Endothelial cell (in vitro differentiated cells): Measurements from ENCODE around the gene KLC1. TPM values are rescaled to one million over a fixed set of nuclear protein-coding genes. Genes with fewer than 3 reads are reported as not detected.

Source experiments
- DNase-seq: peaks from one replicate; pipeline ENCODE4 v3.0.0; 2021; ENCODE audit warnings: low spot score
- H3K27ac Mint-ChIP-seq: one replicate; pipeline ENCODE4 v1.8.0; 2021; ENCODE audit warnings: mixed read lengths, inconsistent platforms; ENCODE audit not compliant: unreplicated experiment
- H3K27me3 Mint-ChIP-seq: one replicate; pipeline ENCODE4 v1.8.0; 2021; ENCODE audit warnings: mild to moderate bottlenecking, moderate library complexity, mixed read lengths, inconsistent platforms; ENCODE audit not compliant: unreplicated experiment
- H3K36me3 Mint-ChIP-seq: one replicate; pipeline ENCODE4 v1.8.0; 2021; ENCODE audit warnings: mild to moderate bottlenecking, low read depth, mixed read lengths, inconsistent platforms; ENCODE audit not compliant: unreplicated experiment
- H3K4me1 Mint-ChIP-seq: one replicate; pipeline ENCODE4 v1.8.0; 2021; ENCODE audit warnings: mild to moderate bottlenecking, mixed read lengths, inconsistent platforms; ENCODE audit not compliant: unreplicated experiment
- H3K4me3 Mint-ChIP-seq: one replicate; pipeline ENCODE4 v1.8.0; 2021; ENCODE audit warnings: mild to moderate bottlenecking, mixed read lengths, inconsistent platforms; ENCODE audit not compliant: unreplicated experiment
- H3K9me3 Mint-ChIP-seq: one replicate; pipeline ENCODE4 v1.8.0; 2021; ENCODE audit warnings: mixed read lengths, inconsistent platforms; ENCODE audit not compliant: unreplicated experiment
- CTCF ChIP-seq: fragments of 200-600 bp; sonication (generic); IDR thresholded peaks from one replicate; pipeline ENCODE4 v1.5.0; 2021; ENCODE audit warnings: antibody characterized with exemption; ENCODE audit not compliant: unreplicated experiment
- total RNA-seq: library from RNA; stranded (reverse); fragmentation: NEBNext Ultra II Directional; extraction: Animal tissue kit (Norgen Biotek cat#: 25700); gene quantifications from one replicate; pipeline ENCODE4 v1.2.1, GENCODE V29; 2021; ENCODE audit not compliant: unreplicated experiment

KLC1 gene
- total RNA-seq, 1 donor from 2014 or later = 220 TPM

GRCh38 chr14:103616635-103617300, 12.2 kb upstream of the KLC1 start:
- Mint-ChIP-seq H3K4me1 (peaks cover 4% of the 10 kb centered on the region), H3K9me3 (peaks cover under 1% of the 10 kb centered on the region), H3K36me3 (peaks cover under 1% of the 10 kb centered on the region), H3K27ac (no peak overlapping the region), H3K27me3 (peaks cover 2% of the 10 kb centered on the region), H3K4me3 (no peak overlapping the region)
- TF ChIP-seq CTCF = no peak
- DNase-seq = no peak

- Mint-ChIP-seq H3K27me3 (peaks cover 2% of the 10 kb centered on the region), H3K4me3 (no peak overlapping the region), H3K9me3 (no peaks in the 10 kb centered on the region), H3K4me1 (peaks cover 2% of the 10 kb centered on the region), H3K36me3 (no peaks in the 10 kb centered on the region), H3K27ac (no peak overlapping the region)
- TF ChIP-seq CTCF = no peak
- no peak for DNase-seq
Measured at GRCh38 chr14:103619057-103619456, 10.0 kb upstream of the KLC1 start.

DNA sequence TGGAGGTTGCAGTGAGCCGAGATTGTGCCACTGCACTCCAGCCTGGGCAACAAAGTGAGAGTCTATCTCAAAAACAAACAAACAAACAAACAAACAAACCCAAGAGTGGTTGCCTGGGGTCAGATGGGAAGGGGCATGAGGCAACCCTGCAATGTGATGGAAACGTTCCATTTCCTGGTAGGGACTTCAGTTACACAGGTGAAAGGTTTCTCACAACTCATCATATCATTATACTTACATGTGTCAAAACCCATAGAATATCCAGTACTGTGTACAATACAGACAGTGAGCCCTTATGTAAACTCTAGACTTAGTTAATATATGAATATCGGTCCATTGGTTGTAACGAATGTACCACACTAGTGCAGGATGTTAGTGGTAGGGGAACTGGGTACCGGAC, 7.2 kb upstream of the KLC1 start:
- no peak for TF ChIP-seq CTCF
- Mint-ChIP-seq H3K36me3 (no peaks in the 10 kb centered on the region), H3K27me3 (peaks cover 5% of the 10 kb centered on the region), H3K4me1 (peaks cover 5% of the 10 kb centered on the region), H3K27ac (no peak overlapping the region), H3K9me3 (no peaks in the 10 kb centered on the region), H3K4me3 (no peak overlapping the region)
- DNase-seq = no peak

GRCh38 chr14:103623308-103623707, 5.7 kb upstream of the KLC1 start:
- Mint-ChIP-seq H3K4me1 (peaks cover 5% of the 10 kb centered on the region), H3K27ac (no peak overlapping the region), H3K36me3 (no peaks in the 10 kb centered on the region), H3K9me3 (no peaks in the 10 kb centered on the region), H3K27me3 (peaks cover 10% of the 10 kb centered on the region), H3K4me3 (no peak overlapping the region)
- no peak for DNase-seq
- no peak for TF ChIP-seq CTCF

- H3K4me3 Mint-ChIP-seq = no peak overlapping the region
- no peaks in the 10 kb centered on the region for H3K9me3 Mint-ChIP-seq
- TF ChIP-seq CTCF = no peak
- DNase-seq = no peak
- no peaks in the 10 kb centered on the region for H3K36me3 Mint-ChIP-seq
- H3K27me3 Mint-ChIP-seq = peaks cover 10% of the 10 kb centered on the region
- H3K4me1 Mint-ChIP-seq = peaks cover 5% of the 10 kb centered on the region
- H3K27ac Mint-ChIP-seq = no peak overlapping the region
Measured at GRCh38 chr14:103623883-103624482, 5.0 kb upstream of the KLC1 start.
